GF-D8 (cell line): ENCODE measurements around the gene ADAM22.

ENCODE experiments used
- DNase-seq: peaks from one replicate; lab custom pipeline; 2025; lab: John Stamatoyannopoulos, UW

The ADAM22 gene

DNA sequence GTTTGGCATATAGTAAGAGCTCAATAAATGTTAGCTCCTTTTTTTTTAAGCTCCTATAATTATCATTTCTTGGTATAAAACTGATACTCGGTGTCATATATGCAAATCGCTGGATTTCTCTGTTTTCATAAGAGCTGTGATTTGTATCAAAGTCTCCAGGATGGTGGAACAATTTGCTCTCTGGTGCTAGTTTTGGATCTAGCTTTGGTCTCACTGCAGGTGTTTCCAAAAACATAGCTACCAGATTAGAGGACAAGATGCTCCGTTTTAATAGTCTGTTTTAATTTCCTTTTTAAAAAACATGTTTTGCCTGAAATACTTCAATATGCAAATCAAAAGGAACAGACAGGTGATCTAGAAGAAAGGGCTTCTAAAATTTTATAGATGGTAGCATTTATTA lies 25.3 kb downstream of the ADAM22 start:
- no peak for DNase-seq

DNA sequence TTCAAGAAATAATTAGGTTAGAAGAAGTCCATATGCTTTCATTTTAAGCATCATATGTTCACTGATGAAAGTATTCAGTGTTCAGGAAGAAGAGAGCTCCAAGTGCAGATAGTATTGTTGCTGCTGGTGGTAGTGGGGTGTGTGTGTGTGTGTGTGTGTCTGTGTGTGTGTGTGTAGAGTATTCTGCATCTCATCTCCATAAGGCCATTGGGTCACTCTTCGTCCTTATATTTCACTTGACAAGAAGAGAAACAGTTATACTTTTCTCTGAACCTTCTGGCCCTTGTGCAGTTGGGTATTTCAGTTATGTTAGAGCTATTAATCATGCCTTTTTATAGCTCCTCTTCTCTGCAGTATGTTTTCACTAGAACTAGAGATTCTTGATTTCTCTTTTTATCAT lies 26.2 kb downstream of the ADAM22 start:
- no peak for DNase-seq

DNA sequence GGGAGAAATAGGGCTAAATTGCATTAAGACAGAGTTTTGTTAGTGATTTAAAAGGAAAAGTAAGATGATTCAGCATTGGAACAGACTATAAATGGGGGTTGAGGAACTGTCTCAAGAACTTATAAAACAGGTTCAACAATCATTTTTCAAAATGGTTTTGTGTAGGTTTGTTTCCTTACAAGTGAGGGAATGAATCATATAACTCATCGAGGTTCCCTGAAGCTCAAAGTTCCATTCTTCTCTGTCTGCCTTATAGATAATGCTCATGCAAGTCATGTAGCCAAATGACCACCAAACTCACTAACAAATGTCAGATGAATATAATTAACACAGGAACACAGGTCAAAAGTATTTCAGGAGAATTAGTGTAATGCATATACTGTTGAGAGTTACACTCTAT lies 27.7 kb downstream of the ADAM22 start:
- DNase-seq: no peak

DNA sequence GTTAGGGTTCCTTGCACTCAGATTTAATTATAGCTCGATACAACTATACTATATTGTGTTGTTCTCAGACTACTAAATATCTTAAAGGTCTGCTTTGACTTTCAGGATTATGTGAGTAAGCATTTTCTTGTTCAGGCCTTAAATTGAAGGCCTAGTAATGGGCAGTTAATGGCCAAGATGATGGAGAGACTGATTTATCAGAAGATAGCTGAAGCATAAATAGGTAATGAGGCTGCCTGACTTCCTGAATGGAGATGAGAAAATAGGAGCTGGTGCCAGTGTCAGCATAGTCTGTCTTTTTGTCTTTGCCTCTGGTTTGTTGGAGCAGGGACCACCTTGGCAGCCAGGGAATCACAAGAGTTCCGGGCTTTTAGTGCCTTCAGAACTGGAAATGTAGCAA lies 32.2 kb downstream of the ADAM22 start:
- DNase-seq: no peak

DNA sequence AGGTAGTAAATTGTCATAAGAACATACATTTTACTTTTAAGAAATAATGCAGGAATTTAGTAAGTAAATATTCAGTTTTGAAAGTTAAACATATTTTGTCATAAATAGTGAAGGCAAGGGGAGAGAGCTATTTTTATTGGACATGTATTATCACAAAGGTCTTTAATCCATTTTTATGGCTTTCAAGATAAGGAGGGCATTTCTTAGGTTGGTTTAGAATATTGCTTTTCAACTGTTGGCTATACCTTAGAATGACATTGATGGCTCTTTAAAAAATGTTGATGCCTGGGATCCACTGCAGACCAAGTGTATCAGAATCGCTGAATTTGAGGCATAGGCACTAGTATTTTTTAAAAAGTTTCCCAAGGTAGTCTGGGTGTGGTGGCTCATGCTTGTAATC lies 34.0 kb downstream of the ADAM22 start:
- DNase-seq: no peak

DNA sequence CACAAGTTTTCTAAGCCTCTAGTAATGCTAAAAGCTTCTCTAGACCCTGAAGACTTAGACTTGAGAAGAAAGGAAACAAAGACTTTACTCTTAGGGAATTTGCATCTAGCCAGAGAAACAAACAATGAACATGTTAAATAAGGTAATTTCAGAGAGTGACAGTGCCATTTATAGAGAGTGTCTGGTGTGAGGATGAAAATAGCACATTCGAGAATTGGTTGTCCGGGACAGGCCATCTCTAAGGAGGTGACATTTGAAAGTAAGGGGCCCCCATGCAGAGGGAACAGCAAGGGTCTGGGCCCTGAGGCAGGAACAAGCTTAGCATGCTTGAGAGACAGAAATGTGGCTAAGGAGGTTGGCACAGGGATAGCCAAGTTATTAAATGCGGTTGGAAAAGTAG lies 48.1 kb downstream of the ADAM22 start:
- DNase-seq: no peak

DNA sequence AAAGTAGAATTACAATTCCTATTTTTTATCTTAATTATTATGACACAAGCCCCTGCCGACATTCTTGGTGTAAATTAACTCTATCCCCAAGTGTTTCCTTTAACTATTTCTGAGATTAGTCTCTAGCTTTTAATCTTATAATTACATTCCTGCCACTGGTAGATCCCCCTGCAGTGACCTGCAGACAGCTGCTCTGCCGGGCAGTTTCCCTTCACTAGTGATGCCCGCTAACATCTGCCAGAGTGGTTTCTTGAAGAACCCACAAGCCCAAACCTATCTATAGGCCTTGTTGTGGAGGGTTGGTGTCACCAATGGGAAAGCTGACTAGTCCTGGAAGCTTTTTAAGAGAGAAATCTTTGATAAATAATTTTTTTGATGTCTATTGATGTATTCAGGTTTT lies 50.0 kb downstream of the ADAM22 start:
- no peak for DNase-seq

DNA sequence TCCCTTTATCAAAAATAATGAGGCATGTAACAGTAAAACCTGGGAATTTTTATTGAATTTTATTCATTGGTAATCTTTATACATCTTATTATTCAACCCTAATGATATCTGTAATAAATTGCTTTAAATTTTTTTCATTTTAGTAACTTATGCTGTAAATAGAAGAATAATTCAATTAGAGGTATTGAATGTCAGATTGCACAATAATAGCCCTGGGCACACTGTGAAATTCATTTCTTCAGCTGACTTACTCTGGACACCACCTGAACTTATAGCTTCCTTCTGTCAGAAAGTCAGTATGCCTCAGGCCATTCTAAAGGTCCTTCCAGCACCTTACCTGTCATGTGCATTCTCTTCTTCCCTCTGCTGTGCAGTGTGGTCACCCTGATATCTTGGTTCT lies 59.2 kb downstream of the ADAM22 start:
- no peak for DNase-seq

DNA sequence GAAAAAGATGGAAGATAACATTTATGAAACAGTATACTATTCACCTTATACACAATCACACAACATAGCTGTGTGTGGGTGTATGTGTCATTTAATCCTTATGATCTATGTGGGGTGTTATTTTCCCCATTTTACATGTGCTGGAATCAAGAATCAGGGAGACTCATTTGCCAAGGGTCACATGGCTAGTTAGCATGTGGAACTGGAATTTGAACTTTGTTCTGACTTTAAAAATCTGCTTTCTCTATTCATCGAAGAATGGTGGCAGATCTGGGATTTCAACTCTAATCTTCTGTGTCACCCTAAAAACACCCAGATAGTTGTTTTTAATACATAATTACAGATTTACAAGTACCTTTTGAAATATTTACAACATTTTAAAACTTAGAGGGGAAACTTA lies 65.2 kb downstream of the ADAM22 start:
- DNase-seq: no peak

DNA sequence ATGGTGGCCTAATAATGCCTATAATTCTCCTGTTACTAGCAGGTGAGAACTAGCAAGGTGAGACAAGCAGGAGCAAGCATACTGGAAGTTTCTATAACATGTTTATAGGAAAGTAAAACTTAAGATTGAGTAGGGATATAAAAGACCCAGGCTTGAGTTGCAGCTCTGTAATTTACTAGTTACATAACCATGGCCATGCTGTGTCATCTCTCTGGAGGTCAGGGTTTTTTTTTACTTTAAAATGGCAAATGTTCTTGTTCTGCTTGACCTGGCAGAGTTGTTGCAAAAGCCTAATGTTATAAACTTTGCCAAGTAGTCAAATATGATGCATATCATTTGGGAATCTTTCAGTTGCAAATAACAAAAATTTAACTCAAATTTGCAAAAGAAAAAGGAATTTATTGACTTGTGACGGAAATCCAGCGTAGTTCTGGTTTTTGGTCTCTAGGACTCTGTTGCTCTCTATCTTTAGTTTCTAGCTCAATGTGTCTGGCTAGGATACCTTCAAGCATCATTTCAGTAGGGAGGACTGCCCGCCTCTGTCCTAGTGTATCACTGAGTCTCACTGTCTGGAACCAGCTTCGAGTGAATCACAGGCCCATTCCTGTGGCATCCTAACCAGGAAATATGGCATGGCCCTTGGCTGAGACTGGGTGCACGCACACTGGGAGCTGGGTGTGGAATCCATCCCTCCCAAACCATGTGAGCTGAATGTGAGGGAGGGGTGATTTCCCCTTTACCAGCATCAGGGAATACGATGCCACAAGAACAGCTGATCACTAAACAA lies 67.9 kb downstream of the ADAM22 start:
- no peak for DNase-seq

DNA sequence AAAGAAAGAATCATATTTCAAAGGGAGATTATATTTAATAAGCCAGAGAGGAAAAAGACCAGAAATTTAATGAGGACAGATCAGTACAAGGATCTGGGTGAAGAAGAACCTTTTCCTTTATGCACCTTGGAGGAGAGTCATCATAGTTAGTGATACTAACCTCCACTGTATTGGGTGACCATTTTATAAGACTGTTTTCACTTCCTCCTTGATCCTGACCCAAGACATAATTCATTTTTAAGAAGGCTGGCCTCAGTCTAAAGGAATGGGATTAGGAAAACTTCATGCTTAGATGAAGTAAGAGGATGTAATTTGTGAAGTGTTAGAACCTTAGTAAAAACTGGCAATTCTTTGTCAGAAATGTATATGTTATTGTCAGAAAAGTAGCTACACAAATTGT lies 68.6 kb downstream of the ADAM22 start:
- no peak for DNase-seq

DNA sequence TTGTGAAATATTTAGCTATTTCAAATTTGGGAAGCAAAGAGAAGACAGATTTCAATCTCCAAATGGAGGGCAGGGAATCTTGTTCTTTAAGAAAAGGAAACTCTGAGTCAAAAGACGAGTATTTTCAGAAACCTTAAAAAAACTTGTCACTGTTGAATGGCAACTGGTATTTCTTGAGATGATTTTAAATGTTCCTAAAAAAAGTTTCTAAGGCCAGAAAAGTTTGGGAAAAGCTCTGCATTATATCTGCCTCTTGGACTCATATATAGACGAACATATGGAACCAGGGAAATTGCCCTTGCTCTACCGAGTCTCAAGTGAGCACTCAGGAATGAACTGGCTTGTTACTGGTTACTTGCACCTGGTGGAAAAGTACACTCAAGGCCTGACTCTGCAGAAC lies 69.5 kb downstream of the ADAM22 start:
- no peak for DNase-seq

DNA sequence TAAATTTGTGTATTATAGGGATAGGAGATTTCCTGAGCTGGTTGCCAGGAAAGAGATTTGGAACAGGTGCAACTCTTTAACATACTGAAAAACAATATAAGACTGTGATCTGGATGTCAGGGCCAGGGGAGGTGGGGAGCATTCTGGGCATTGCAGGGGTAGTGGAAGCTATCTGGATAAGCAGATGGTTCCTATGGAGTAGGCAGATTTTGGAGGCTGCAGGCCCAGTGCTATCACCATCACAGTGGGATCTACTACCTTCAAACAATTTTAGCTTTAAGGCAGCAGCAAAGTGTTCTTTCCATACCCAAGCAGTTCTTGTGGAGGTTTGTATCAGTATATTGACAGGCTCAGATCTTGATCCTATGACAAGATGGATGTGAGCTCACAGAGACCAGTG lies 71.1 kb downstream of the ADAM22 start:
- no peak for DNase-seq

DNA sequence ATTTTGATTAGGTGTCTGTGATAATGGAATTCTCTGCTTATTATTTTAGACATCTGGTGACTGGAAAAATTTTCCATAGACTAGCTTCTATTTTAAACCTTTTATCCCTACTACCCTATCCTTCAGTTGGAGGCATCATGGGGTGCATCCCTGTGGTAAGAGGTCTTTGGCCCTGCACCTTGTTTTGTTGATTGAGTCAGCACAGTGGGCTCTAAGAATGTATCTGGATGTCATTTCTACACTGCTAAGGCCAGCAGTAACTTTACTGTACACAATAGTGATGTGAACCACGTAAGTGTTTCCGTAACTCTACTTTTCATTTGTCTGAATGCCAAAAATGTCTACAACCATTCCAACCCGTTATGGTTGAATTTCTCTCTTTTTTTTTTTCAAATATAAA lies 75.6 kb downstream of the ADAM22 start:
- DNase-seq: no peak

DNA sequence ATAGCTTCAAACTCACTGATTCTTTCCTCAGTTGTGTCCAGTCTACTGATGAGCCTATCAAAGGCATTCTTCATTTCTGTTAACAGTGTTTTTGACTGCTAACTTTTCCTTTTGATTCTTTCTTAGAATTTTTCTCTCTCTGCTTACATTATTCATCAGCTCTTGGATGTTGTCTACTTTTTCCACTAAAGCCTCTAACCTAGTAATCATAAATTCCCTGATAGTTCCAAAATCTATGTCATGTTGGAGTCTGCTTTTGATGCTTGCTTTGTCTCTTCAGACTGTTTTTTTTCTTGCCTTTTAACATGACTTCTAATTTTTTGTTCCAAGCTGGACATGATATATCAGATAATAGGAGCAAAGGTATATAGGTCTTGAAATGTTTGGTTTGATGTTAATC lies 78.0 kb downstream of the ADAM22 start:
- DNase-seq: no peak

DNA sequence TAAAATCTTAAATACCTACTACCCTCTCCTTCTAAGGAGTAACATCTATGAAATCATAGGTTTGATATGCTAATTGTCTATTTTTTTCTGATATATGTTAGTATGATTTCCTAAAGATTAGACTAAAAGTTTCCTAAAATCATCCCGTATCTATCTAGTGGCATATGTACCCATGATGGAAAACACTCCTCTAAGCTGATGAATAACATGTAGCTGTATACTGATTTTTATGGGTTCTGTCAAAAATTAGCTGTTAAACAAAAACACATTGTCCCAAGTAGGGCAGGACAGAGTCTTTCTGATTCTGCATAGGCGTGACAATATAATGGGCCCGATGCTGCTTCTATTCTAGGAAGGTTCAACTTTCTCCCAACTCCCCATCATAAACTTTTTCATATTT lies 79.9 kb downstream of the ADAM22 start:
- DNase-seq: no peak

DNA sequence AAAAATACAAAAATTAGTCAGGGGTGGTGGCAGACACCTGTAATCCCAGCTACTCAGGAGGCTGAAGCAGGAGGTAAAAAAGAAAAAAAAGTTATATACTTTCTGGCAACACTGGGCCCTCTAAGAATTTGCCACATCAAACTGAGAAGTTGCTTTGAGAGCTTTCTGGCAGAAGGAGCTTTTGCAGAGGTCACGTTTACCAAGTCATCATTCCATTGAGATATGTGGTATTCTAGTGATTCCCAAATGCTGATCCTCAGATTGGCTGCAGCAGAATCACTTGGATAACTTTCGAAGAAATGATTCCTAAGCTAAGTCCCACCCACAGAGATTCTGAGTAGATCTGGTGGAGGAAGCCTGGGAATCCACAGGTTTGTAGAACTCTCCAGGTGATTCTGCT lies 80.5 kb downstream of the ADAM22 start:
- DNase-seq: no peak

DNA sequence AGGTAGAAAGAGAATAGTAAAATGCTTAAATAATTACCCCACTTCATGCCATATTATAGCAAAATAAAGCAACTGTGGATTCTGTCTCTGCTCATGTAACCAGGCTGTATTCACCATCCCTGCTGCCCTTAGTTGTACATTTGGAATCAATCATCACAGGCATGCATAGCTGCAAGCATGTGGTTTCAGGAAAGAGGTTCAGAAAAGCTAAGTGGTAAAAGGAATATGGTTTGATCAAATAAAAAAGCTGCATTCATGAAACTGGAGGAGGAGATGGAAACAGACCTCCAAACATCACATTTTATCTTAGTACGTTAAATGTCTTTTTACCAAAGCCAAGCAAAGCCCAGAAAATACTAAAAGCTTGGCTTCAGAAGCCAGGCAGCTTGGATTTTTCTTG lies 81.3 kb downstream of the ADAM22 start:
- no peak for DNase-seq

DNA sequence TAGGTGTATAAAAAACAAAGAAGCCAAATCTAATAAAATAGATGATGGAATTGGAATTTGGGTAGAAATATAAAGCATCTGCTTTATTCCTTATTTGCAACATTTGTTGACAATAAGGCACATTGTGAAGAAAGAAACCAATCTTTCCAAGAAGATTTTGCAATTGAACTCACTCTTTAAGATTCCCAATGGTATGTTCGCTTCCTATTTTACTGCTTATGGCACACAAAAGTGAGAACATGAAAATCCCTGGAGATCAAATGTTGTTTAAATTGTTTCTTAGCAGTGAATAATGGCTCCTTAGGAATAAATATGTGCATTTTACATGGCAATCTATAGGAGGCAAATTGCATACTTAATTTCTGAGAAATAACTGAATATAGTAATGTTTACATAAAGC lies 84.5 kb downstream of the ADAM22 start:
- DNase-seq: no peak

DNA sequence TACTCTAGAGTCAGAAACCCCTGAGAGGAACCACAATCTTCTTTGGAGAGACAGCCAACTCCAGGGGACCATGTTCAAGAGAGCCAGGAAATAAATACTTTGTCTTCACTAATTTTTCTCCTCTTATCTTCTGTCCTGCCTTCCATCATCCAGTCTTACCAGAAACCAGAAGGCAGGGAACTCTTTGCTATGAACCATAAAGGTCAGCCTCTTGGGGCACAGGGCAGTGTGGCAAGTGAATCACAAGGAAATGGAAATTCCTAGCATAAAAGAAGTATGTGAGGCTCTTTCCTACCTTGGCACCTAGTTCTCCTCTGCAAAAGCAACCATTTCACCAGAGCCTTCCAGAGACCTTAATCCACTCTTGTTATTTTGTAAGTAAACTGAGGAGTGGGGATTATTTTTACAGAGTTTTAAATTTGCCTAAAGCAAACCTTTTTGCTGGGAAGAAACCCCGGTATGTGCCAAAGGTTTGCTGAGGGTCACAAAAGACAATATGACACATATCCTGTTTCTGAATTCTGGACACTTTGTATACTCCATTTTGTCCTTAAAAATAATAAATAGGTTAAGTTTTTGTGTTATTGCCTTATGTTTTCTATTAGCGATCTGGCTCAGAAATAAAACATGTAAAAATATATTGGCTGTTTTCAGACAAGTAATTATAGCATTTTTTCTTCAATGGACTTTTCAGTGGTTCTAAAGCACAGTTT lies 87.1 kb downstream of the ADAM22 start:
- no peak for DNase-seq

DNA sequence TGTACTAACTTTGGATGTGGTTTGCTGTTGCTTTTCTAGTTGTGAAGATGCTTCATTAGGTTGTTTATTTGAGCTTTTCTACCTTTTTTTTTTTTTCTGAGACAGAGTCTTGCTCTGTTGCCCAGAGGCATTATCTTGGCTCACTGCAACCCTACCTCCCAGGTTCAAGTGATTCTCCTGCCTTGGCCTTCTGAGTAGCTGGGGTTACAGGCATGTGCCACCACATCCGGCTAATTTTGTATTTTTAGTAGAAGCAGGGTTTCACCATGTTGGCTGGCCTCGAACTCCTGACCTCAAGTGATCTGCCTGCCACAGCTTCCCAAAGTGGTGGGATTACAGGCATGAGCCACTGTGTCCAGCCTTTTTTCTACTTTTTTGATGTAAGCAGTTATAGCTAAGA lies 93.7 kb downstream of the ADAM22 start:
- DNase-seq: no peak

DNA sequence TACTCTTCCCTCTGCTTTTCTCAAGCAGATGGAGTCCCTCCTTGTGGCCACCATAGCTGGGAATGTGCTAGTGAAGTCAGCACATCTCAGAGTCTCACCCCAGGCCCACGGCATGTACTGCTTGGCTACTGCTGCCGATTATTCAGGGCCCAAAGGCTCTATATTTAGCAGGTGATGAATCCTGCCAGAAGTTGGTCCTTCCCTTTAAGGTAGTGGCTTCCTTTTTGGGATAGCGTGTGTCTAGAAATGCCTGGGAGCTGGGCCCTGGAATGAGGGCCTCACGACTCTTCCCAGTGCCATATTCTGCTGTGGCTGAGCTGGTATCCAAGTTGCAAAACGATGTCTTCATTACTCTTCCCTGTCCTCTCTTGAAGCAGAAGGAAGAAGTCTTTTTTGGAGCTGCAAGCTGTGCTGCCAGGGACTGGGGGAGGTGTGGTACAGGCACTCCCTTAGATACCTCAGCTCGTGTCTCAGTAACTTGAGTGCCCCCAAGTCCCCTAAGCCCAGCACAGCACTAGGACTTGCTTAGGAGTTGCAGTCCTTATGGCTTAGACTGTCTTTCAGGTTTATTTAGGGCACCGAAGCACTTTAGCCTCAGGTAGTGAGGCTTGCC lies 100.1 kb downstream of the ADAM22 start:
- no peak for DNase-seq

DNA sequence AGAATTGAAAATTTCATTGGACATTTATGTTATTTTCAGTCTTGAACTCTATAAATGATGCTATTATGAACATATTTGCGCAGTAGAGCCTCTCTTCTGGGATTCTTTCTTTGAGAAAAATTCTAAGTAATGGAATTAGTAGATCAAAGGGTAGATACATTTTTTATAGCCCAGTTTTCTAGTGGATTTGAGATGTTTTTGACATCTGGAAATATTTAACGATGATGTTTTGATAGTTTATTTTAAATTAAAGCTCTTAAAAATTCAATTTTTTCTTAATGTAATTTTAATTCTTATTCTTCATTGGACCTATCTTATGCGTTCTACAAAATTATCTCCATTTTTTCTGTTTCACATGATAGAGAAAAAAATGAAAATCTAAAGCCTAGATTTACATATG lies 103.0 kb downstream of the ADAM22 start:
- DNase-seq: no peak

DNA sequence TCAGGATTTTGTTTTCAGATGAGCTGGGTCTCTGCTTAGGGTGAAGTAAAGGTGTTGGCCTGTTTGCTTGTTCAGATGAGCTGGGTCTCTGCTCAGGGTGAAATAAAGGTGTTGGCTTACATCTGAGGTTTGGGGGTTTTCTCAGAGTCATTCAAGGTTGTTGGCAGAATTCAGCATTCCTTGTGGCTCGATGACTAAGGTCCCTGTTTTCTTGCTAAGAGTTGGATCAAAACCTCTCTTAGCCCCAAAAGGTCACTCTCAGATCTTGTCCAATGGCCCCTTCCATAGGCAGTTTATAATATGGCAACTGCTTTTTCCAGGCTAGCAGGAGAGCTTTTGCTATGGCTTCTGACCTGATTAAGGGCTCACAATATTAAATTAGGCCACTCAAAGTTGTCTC lies 106.6 kb downstream of the ADAM22 start:
- DNase-seq: no peak
